H9 (cell line): ENCODE data around the gene RNASET2. TPM values are rescaled to one million over a fixed set of nuclear protein-coding genes. Genes with fewer than 3 reads are reported as not detected.
"Not testable (repeated sequence)": the region's sequence is repeated elsewhere in the genome, so short reads cannot be mapped to it uniquely, and the experiment has no call there.

Experiments used
- DNase-seq: peaks from one replicate; pipeline ENCODE4 v3.0.0-alpha.2; 2017
- H2AFZ ChIP-seq: one replicate; pipeline ENCODE4 v1.6.1; 2013; ENCODE audit warnings: mild to moderate bottlenecking, low read length, control low read depth, moderate library complexity
- H2AK5ac ChIP-seq: 2 replicates; pipeline ENCODE4 v1.6.1; 2013; ENCODE audit warnings: low read length, control low read depth, mixed read lengths; ENCODE audit not compliant: insufficient read length
- H2BK120ac ChIP-seq: one replicate; pipeline ENCODE4 v1.6.1; 2013; ENCODE audit warnings: low read depth, mild to moderate bottlenecking, low read length, control low read depth, inconsistent platforms; ENCODE audit not compliant: poor library complexity, severe bottlenecking
- H2BK12ac ChIP-seq: 2 replicates; pipeline ENCODE4 v1.6.1; 2013; ENCODE audit warnings: low read length, control low read depth, mixed read lengths, low read depth; ENCODE audit not compliant: insufficient read length
- H2BK15ac ChIP-seq: 2 replicates; pipeline ENCODE4 v1.6.1; 2013; ENCODE audit warnings: low read depth, low read length, control low read depth
- H2BK20ac ChIP-seq: one replicate; pipeline ENCODE4 v1.6.1; 2013; ENCODE audit warnings: low read depth, mild to moderate bottlenecking, low read length, control low read depth, inconsistent platforms; ENCODE audit not compliant: poor library complexity, severe bottlenecking
- H2BK5ac ChIP-seq: 2 replicates; pipeline ENCODE4 v1.6.1; 2013; ENCODE audit warnings: low read length, control low read depth, mixed read lengths; ENCODE audit not compliant: insufficient read length
- H3K14ac ChIP-seq: 2 replicates; pipeline ENCODE4 v1.6.1; 2013; ENCODE audit warnings: low read length, control low read depth; ENCODE audit not compliant: insufficient read depth
- H3K18ac ChIP-seq: 2 replicates; pipeline ENCODE4 v1.6.1; 2013; ENCODE audit warnings: low read depth, mild to moderate bottlenecking, mixed read lengths, low read length, control low read depth; ENCODE audit not compliant: insufficient read length
- H3K23ac ChIP-seq: 2 replicates; pipeline ENCODE4 v1.6.1; 2013; ENCODE audit warnings: low read length, control low read depth, mixed read lengths, low read depth; ENCODE audit not compliant: insufficient read length
- H3K23me2 ChIP-seq: 2 replicates; pipeline ENCODE4 v1.6.1; 2013; ENCODE audit warnings: low read depth, mild to moderate bottlenecking, mixed read lengths, low read length, control low read depth; ENCODE audit not compliant: insufficient read length, poor library complexity, severe bottlenecking
- H3K27ac ChIP-seq: 2 replicates; pipeline ENCODE4 v1.5.1; 2013; ENCODE audit warnings: low read length, control low read depth, mixed read lengths, low read depth; ENCODE audit not compliant: insufficient read length
- H3K27me3 ChIP-seq: 2 replicates; pipeline ENCODE4 v1.6.1; 2013; ENCODE audit warnings: low read length, control low read depth, inconsistent platforms; ENCODE audit not compliant: insufficient read depth
- H3K4ac ChIP-seq: 2 replicates; pipeline ENCODE4 v1.6.1; 2013; ENCODE audit warnings: low read depth, mild to moderate bottlenecking, control low read depth, inconsistent platforms, low read length, moderate library complexity
- H3K4me1 ChIP-seq: 2 replicates; pipeline ENCODE4 v1.6.1; 2013; ENCODE audit warnings: low read length, control low read depth, inconsistent platforms; ENCODE audit not compliant: insufficient read depth
- H3K4me2 ChIP-seq: 2 replicates; pipeline ENCODE4 v1.6.1; 2013; ENCODE audit warnings: low read length, control low read depth, mixed read lengths; ENCODE audit not compliant: insufficient read length, insufficient read depth
- H3K56ac ChIP-seq: 2 replicates; pipeline ENCODE4 v1.6.1; 2013; ENCODE audit warnings: low read depth, mild to moderate bottlenecking, mixed read lengths, low read length, control low read depth; ENCODE audit not compliant: insufficient read length
- H3K79me1 ChIP-seq: 2 replicates; pipeline ENCODE4 v1.6.1; 2013; ENCODE audit warnings: low read depth, mild to moderate bottlenecking, moderate library complexity, low read length, control low read depth, inconsistent platforms; ENCODE audit not compliant: insufficient read depth, poor library complexity, severe bottlenecking
- H3K79me2 ChIP-seq: 2 replicates; pipeline ENCODE4 v1.6.1; 2013; ENCODE audit warnings: low read length, control low read depth, inconsistent platforms; ENCODE audit not compliant: insufficient read depth
- H3K9ac ChIP-seq: 2 replicates; pipeline ENCODE4 v1.6.1; 2013; ENCODE audit warnings: low read length, control low read depth, mixed read lengths; ENCODE audit not compliant: insufficient read length; ENCODE audit errors: extremely low read depth
- H3K9me3 ChIP-seq: one replicate; pipeline ENCODE4 v1.6.1; 2013; ENCODE audit warnings: low read depth, low read length, inconsistent platforms; ENCODE audit not compliant: control insufficient read depth
- H3T11ph ChIP-seq: one replicate; pipeline ENCODE4 v1.6.1; 2013; ENCODE audit warnings: mild to moderate bottlenecking, low read length, control low read depth, inconsistent platforms
- H4K20me1 ChIP-seq: one replicate; pipeline ENCODE4 v1.6.1; 2013; ENCODE audit not compliant: control insufficient read depth, insufficient read length, insufficient read depth
- H4K5ac ChIP-seq: 2 replicates; pipeline ENCODE4 v1.6.1; 2013; ENCODE audit warnings: low read depth, mild to moderate bottlenecking, mixed read lengths, low read length, control low read depth; ENCODE audit not compliant: insufficient read length
- H4K8ac ChIP-seq: replicated peaks from 2 replicates; pipeline ENCODE4 v1.6.1; 2013; ENCODE audit warnings: low read length, control low read depth, mixed read lengths, low read depth; ENCODE audit not compliant: insufficient read length
- H4K91ac ChIP-seq: 2 replicates; pipeline ENCODE4 v1.6.1; 2013; ENCODE audit warnings: low read depth, mild to moderate bottlenecking, moderate library complexity, mixed read lengths, low read length, control low read depth; ENCODE audit not compliant: insufficient read length
- H3K27ac Mint-ChIP-seq, 3 experiments: 2 replicates in 2 of 3; 3 replicates in 1 of 3; pipeline ENCODE4 v1.8.0; 2020 to 2021; ENCODE audit warnings: mixed read lengths in 3 of 3, mild to moderate bottlenecking in 1 of 3, moderate library complexity in 1 of 3
- H3K27me3 Mint-ChIP-seq: 2 replicates; pipeline ENCODE4 v1.8.0; 2021; ENCODE audit warnings: low read depth, mild to moderate bottlenecking, moderate library complexity, mixed read lengths
- H3K36me3 Mint-ChIP-seq, 3 experiments: 2 replicates in 2 of 3; 3 replicates in 1 of 3; pipeline ENCODE4 v1.8.0; 2020 to 2021; ENCODE audit warnings: low read depth in 3 of 3, mixed read lengths in 3 of 3; ENCODE audit not compliant: insufficient read depth in 1 of 3
- H3K4me1 Mint-ChIP-seq, 2 experiments: 2 replicates each; pipeline ENCODE4 v1.8.0; 2020; ENCODE audit warnings: mixed read lengths in 2 of 2
- H3K4me3 Mint-ChIP-seq, 2 experiments: 2 replicates in 1 of 2; 3 replicates in 1 of 2; pipeline ENCODE4 v1.8.0; 2020 to 2021; ENCODE audit warnings: mild to moderate bottlenecking in 2 of 2, mixed read lengths in 2 of 2, moderate library complexity in 1 of 2
- H3K9me3 Mint-ChIP-seq, 2 experiments: 2 replicates in 1 of 2; 3 replicates in 1 of 2; pipeline ENCODE4 v1.8.0; 2020; ENCODE audit warnings: mild to moderate bottlenecking in 2 of 2, mixed read lengths in 2 of 2, moderate library complexity in 1 of 2
- WGBS: extraction: QIAGEN DNeasy Blood & Tissue Kit; methylation state at CpG from one replicate; pipeline ENCODE4 v1.1.7; 2013; ENCODE audit warnings: missing lambda C conversion rate, low lambda C conversion rate, mixed read lengths; ENCODE audit not compliant: insufficient read length; ENCODE audit errors: extremely low coverage; 5-methylcytosine and 5-hydroxymethylcytosine counted together
- total RNA-seq: library from RNA; stranded (reverse); gene quantifications from 2 replicates; pipeline ENCODE4 v1.2.1, GENCODE V29; 2021
- TF ChIP-seq, protein P1 (sequence below): fragments of 200-600 bp; sonication (generic); conservative IDR thresholded peaks from 3 replicates; pipeline ENCODE4 v1.8.0; 2021; ENCODE audit warnings: antibody characterized with exemption, mild to moderate bottlenecking

Gene RNASET2
- total RNA-seq, 1 experiment from 2014 or later: 28.2 TPM

DNA sequence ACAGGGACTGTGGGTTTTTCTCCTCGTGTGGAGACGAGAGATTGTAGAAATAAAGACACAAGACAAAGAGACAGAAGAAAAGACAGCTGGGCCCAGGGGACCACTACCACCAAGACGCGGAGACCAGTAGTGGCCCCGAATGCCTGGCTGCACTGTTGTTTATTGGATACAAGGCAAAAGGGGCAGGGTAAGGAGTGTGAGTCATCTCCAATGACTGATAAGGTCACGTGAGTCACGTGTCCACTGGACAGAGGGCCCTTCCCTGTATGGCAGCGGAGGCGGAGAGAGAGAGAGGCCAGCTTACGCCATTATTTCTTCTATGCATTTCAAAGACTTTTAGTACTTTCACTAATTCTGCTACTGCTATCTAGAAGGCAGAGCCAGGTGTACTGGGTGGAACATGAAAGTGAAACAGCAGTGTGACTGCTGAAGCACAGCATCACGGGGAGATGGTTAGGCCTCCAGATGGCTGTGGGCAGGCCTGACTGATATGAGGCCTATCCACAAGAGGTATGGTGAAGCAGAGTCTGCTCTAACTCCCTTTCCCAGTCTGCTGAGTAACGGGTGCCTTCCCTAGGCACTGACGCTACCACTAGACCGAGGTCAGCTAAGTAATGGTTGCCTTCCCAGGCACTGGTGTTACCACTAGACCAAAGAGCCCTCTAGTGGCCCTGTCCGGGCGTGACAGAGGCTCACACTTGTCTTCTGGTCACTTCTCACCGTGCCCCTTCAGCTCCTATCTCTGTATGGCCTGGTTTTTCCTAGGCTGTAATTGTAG is 5.3 kb downstream of the RNASET2 start:
- not testable (repeated sequence) for H4K5ac ChIP-seq, H3K23ac ChIP-seq, H3K27me3 ChIP-seq, H2AK5ac ChIP-seq, H3K14ac ChIP-seq, H3K79me1 ChIP-seq, H4K91ac ChIP-seq, H3K79me2 ChIP-seq, H4K8ac ChIP-seq, H3K9ac ChIP-seq, H2BK12ac ChIP-seq, H3K4me2 ChIP-seq, H2BK20ac ChIP-seq, H3K18ac ChIP-seq, H3K27ac Mint-ChIP-seq, H4K20me1 ChIP-seq, H2BK120ac ChIP-seq, H3K9me3 ChIP-seq, H3T11ph ChIP-seq, H2BK5ac ChIP-seq, H3K27me3 Mint-ChIP-seq, H3K4ac ChIP-seq, H3K4me1 ChIP-seq, H3K23me2 ChIP-seq, H2BK15ac ChIP-seq, H2AFZ ChIP-seq, H3K56ac ChIP-seq, H3K27ac ChIP-seq
- Mint-ChIP-seq H3K4me3 (peak overlapping the region in 1 of 2 experiments; percentile 16; a peak in 1 of 5 replicates), H3K36me3 (peaks cover 18 to 33% (median 22%) of the 10 kb centered on the region in 3 experiments), H3K4me1 (peaks cover 20 to 26% of the 10 kb centered on the region in 2 experiments), H3K9me3 (peaks cover 0 to 12% of the 10 kb centered on the region in 2 experiments; a peak in 2 of 5 replicates)
- DNase-seq: peak; percentile 82
- TF ChIP-seq, protein P1, sequence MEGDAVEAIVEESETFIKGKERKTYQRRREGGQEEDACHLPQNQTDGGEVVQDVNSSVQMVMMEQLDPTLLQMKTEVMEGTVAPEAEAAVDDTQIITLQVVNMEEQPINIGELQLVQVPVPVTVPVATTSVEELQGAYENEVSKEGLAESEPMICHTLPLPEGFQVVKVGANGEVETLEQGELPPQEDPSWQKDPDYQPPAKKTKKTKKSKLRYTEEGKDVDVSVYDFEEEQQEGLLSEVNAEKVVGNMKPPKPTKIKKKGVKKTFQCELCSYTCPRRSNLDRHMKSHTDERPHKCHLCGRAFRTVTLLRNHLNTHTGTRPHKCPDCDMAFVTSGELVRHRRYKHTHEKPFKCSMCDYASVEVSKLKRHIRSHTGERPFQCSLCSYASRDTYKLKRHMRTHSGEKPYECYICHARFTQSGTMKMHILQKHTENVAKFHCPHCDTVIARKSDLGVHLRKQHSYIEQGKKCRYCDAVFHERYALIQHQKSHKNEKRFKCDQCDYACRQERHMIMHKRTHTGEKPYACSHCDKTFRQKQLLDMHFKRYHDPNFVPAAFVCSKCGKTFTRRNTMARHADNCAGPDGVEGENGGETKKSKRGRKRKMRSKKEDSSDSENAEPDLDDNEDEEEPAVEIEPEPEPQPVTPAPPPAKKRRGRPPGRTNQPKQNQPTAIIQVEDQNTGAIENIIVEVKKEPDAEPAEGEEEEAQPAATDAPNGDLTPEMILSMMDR: peak; percentile 85
- no CpG with 5 or more reads among the region's 17 CpGs for WGBS
